ENCODE measurements around the gene FOXK1. TPM values are rescaled to one million over a fixed set of nuclear protein-coding genes. Genes with fewer than 3 reads are reported as not detected.

The FOXK1 gene
- total RNA-seq, 2 experiments from 2014 or later, result 30.0 to 33.9 TPM

GRCh38 chr7:4734587-4735345 lies 52.7 kb downstream of the FOXK1 start:
- H3K4me3 Mint-ChIP-seq, result no peak overlapping the region

GRCh38 chr7:4737300-4737699 lies 55.2 kb downstream of the FOXK1 start:
- no peak for DNase-seq
- intact Hi-C loops (cut with DNase I, micrococcal nuclease), result no loop called here
- no peaks in the 10 kb centered on the region for H3K27me3 Mint-ChIP-seq
- peaks cover 29% of the 10 kb centered on the region for H3K36me3 Mint-ChIP-seq (ENCODE audit: low read depth)
- ATAC-seq, result no peak
- H3K4me3 Mint-ChIP-seq, result no peak overlapping the region
- H3K27ac Mint-ChIP-seq, result no peak overlapping the region
- ChIA-PET POLR2A (no interaction called here), CTCF (no interaction called here)
- H3K4me1 Mint-ChIP-seq, result peaks cover 67% of the 10 kb centered on the region
- no peaks in the 10 kb centered on the region for H3K9me3 Mint-ChIP-seq (ENCODE audit: low read depth)

More at GRCh38 chr7:4734587-4735345, 52.7 kb downstream of the FOXK1 start:
- ATAC-seq (no peak), DNase-seq (no peak)
- Mint-ChIP-seq H3K9me3 (ENCODE audit: low read depth) (no peaks in the 10 kb centered on the region), H3K27ac (no peak overlapping the region), H3K4me1 (peaks cover 66% of the 10 kb centered on the region), H3K27me3 (no peaks in the 10 kb centered on the region), H3K36me3 (ENCODE audit: low read depth) (peaks cover 29% of the 10 kb centered on the region)
- ChIA-PET POLR2A (no interaction called here), CTCF (interaction anchor here (2.0 kb wide), 1 partner anchor 9 kb away, joined by 9 read pairs; no protein-coding TSS in a partner anchor)
- intact Hi-C loops (cut with DNase I, micrococcal nuclease), result no loop called here

GRCh38 chr7:4738711-4739527 lies 56.8 kb downstream of the FOXK1 start:
- H3K27ac Mint-ChIP-seq, result peak overlapping the region; percentile 80
- DNase-seq (peak; percentile 61), ATAC-seq (peak; percentile 62)
- H3K4me1 Mint-ChIP-seq, result peaks cover 61% of the 10 kb centered on the region
- H3K4me3 Mint-ChIP-seq, result peak overlapping the region; percentile 51
- no peaks in the 10 kb centered on the region for H3K9me3 Mint-ChIP-seq (ENCODE audit: low read depth)
- H3K36me3 Mint-ChIP-seq (ENCODE audit: low read depth), result peaks cover 31% of the 10 kb centered on the region
- POLR2A ChIA-PET, result interaction anchor here (0.6 to 1.0 kb wide), 2 partner anchors 53 to 787 kb away, joined by 3 read pairs; no protein-coding TSS in a partner anchor
- intact Hi-C loops (cut with DNase I, micrococcal nuclease), result no loop called here
- CTCF ChIA-PET, result interaction anchor here (0.7 to 0.8 kb wide), 2 partner anchors 55 to 127 kb away, joined by 3 to 6 read pairs; no protein-coding TSS in a partner anchor
- H3K27me3 Mint-ChIP-seq, result no peaks in the 10 kb centered on the region

- ATAC-seq (peak; percentile 57), DNase-seq (peak; percentile 74)
- Mint-ChIP-seq H3K36me3 (ENCODE audit: low read depth) (peaks cover 33% of the 10 kb centered on the region), H3K9me3 (ENCODE audit: low read depth) (no peaks in the 10 kb centered on the region), H3K4me1 (peaks cover 62% of the 10 kb centered on the region), H3K27ac (peak overlapping the region; percentile 80), H3K4me3 (peak overlapping the region; percentile 51), H3K27me3 (no peaks in the 10 kb centered on the region)
- intact Hi-C loops (cut with DNase I, micrococcal nuclease), result no loop called here
- POLR2A ChIA-PET, result no interaction called here
- CTCF ChIA-PET, result interaction anchor here (0.8 kb wide), 1 partner anchor 127 kb away, joined by 6 read pairs; no protein-coding TSS in a partner anchor
These were observed 57.5 kb downstream of the FOXK1 start for GRCh38 chr7:4739528-4739992.

GRCh38 chr7:4740796-4741195 lies 58.7 kb downstream of the FOXK1 start:
- Mint-ChIP-seq H3K36me3 (ENCODE audit: low read depth) (peaks cover 34% of the 10 kb centered on the region), H3K4me3 (no peak overlapping the region), H3K9me3 (ENCODE audit: low read depth) (no peaks in the 10 kb centered on the region), H3K27me3 (no peaks in the 10 kb centered on the region), H3K4me1 (peaks cover 65% of the 10 kb centered on the region), H3K27ac (peak overlapping the region; percentile 13)
- ATAC-seq, result no peak
- intact Hi-C loops (cut with DNase I, micrococcal nuclease), result no loop called here
- ChIA-PET POLR2A (no interaction called here), CTCF (no interaction called here)
- no peak for DNase-seq

- Mint-ChIP-seq H3K9me3 (ENCODE audit: low read depth) (no peaks in the 10 kb centered on the region), H3K4me1 (peaks cover 74% of the 10 kb centered on the region), H3K4me3 (no peak overlapping the region), H3K27me3 (no peaks in the 10 kb centered on the region), H3K27ac (peak overlapping the region; percentile 84), H3K36me3 (ENCODE audit: low read depth) (peaks cover 43% of the 10 kb centered on the region)
- ChIA-PET POLR2A (no interaction called here), CTCF (interaction anchor here (0.7 to 0.9 kb wide), 2 partner anchors 16 to 52 kb away, joined by 3 read pairs; no protein-coding TSS in a partner anchor)
- peak; percentile 67 for DNase-seq
- intact Hi-C loops (cut with DNase I, micrococcal nuclease), result no loop called here
- ATAC-seq, result no peak
These were observed 60.0 kb downstream of the FOXK1 start for GRCh38 chr7:4742051-4742573.

- POLR2A ChIA-PET, result no interaction called here
- DNase-seq, result no peak
- intact Hi-C loops (cut with DNase I, micrococcal nuclease), result no loop called here
- no peak for ATAC-seq
- Mint-ChIP-seq H3K27me3 (no peaks in the 10 kb centered on the region), H3K9me3 (ENCODE audit: low read depth) (no peaks in the 10 kb centered on the region), H3K4me3 (no peak overlapping the region), H3K36me3 (ENCODE audit: low read depth) (peaks cover 43% of the 10 kb centered on the region), H3K27ac (peak overlapping the region; percentile 47), H3K4me1 (peaks cover 79% of the 10 kb centered on the region)
- CTCF ChIA-PET, result interaction anchor here (0.6 to 2.1 kb wide), 2 partner anchors 9 to 1708 kb away, joined by 4 to 9 read pairs; no protein-coding TSS in a partner anchor
These were observed 60.8 kb downstream of the FOXK1 start for GRCh38 chr7:4742852-4743251.

GRCh38 chr7:4744391-4745264 lies 62.5 kb downstream of the FOXK1 start:
- peak; percentile 79 for ATAC-seq
- H3K36me3 Mint-ChIP-seq (ENCODE audit: low read depth), result peaks cover 50% of the 10 kb centered on the region
- CTCF ChIA-PET, result interaction anchor here (0.8 to 2.1 kb wide), 8 partner anchors 10 to 85 kb away, joined by 3 to 9 read pairs (median 4); partner anchors contain the start of gene AP5Z1
- no peaks in the 10 kb centered on the region for H3K9me3 Mint-ChIP-seq (ENCODE audit: low read depth)
- no peaks in the 10 kb centered on the region for H3K27me3 Mint-ChIP-seq
- H3K27ac Mint-ChIP-seq, result peak overlapping the region; percentile 91
- intact Hi-C loops (cut with DNase I, micrococcal nuclease), result loop anchor here (1.0 to 5.0 kb wide), 5 partner anchors 31 to 102 kb away; partner anchors contain the start of genes AP5Z1 (in 1 of the 2) and FOXK1 (in 1 of the 2)
- POLR2A ChIA-PET, result no interaction called here
- peak; percentile 87 for DNase-seq
- H3K4me1 Mint-ChIP-seq, result peaks cover 77% of the 10 kb centered on the region
- H3K4me3 Mint-ChIP-seq, result peak overlapping the region; percentile 68

- peak; percentile 9 for ATAC-seq
- intact Hi-C loops (cut with DNase I, micrococcal nuclease), result loop anchor here (1.0 to 5.0 kb wide), 5 partner anchors 30 to 103 kb away; partner anchors contain the start of genes AP5Z1 (in 1 of the 2) and FOXK1 (in 1 of the 2)
- H3K9me3 Mint-ChIP-seq (ENCODE audit: low read depth), result no peaks in the 10 kb centered on the region
- peak overlapping the region; percentile 68 for H3K4me3 Mint-ChIP-seq
- peak overlapping the region; percentile 91 for H3K27ac Mint-ChIP-seq
- no peaks in the 10 kb centered on the region for H3K27me3 Mint-ChIP-seq
- H3K4me1 Mint-ChIP-seq, result peaks cover 73% of the 10 kb centered on the region
- POLR2A ChIA-PET, result interaction anchor here (0.6 to 1.4 kb wide), 4 partner anchors 17 to 104 kb away, joined by 4 to 9 read pairs (median 4); no protein-coding TSS in a partner anchor
- peaks cover 50% of the 10 kb centered on the region for H3K36me3 Mint-ChIP-seq (ENCODE audit: low read depth)
- CTCF ChIA-PET, result interaction anchor here (1.0 to 1.5 kb wide), 4 partner anchors 10 to 104 kb away, joined by 3 to 5 read pairs (median 4); no protein-coding TSS in a partner anchor
- no peak for DNase-seq
These were observed 63.3 kb downstream of the FOXK1 start for GRCh38 chr7:4745265-4745919.

All from activated CD4-positive, alpha-beta T cell treated with anti-CD3 and anti-CD28 coated beads for 36 hours (primary cell).